ACC112 (cell line): ENCODE data around the gene AJAP1.

ENCODE experiments used
- H2AFZ ChIP-seq: fragments of 200-600 bp; sonication (generic); one replicate; pipeline ENCODE4 v1.6.0; 2017; ENCODE audit warnings: antibody characterized with exemption, low read length; ENCODE audit not compliant: unreplicated experiment
- H3K27ac ChIP-seq: fragments of 200-600 bp; sonication (generic); 2 replicates; pipeline ENCODE4 v1.5.1; 2014; ENCODE audit warnings: low read depth, mild to moderate bottlenecking, antibody characterized with exemption, low read length, moderate library complexity
- H3K27me3 ChIP-seq: fragments of 200-600 bp; sonication (generic); 2 replicates; pipeline ENCODE4 v1.6.1; 2014; ENCODE audit warnings: mild to moderate bottlenecking, antibody characterized with exemption, low read length, moderate library complexity, mixed read lengths; ENCODE audit not compliant: insufficient read depth
- H3K36me3 ChIP-seq: fragments of 200-600 bp; sonication (generic); 2 replicates; pipeline ENCODE4 v1.6.1; 2016; ENCODE audit warnings: mild to moderate bottlenecking, antibody characterized with exemption, low read length, moderate library complexity, mixed read lengths; ENCODE audit not compliant: insufficient read depth
- H3K4me1 ChIP-seq: fragments of 200-600 bp; sonication (generic); one replicate; pipeline ENCODE4 v1.6.1; 2016; ENCODE audit warnings: low read length, mixed read lengths; ENCODE audit not compliant: insufficient read depth, unreplicated experiment, control insufficient read depth
- H3K4me3 ChIP-seq: fragments of 200-600 bp; sonication (generic); 2 replicates; pipeline ENCODE4 v1.5.1; 2014; ENCODE audit warnings: mild to moderate bottlenecking, low read depth, low read length
- H3K79me2 ChIP-seq: fragments of 200-600 bp; sonication (generic); one replicate; pipeline ENCODE4 v1.6.0; 2016; ENCODE audit warnings: low read length; ENCODE audit not compliant: control insufficient read depth, unreplicated experiment, insufficient read depth

AJAP1 gene

GRCh38 chr1:4772294-4773010 lies 118.0 kb downstream of the AJAP1 start:
- Histone ChIP-seq H3K27ac (no peak overlapping the region), H3K4me3 (no peak overlapping the region), H3K79me2 (no peaks in the 10 kb centered on the region), H3K4me1 (no peaks in the 10 kb centered on the region), H3K27me3 (no peaks in the 10 kb centered on the region), H3K36me3 (no peaks in the 10 kb centered on the region), H2AFZ (no peak overlapping the region)

- no peaks in the 10 kb centered on the region for H3K4me1 ChIP-seq
- H3K79me2 ChIP-seq: no peaks in the 10 kb centered on the region
- no peaks in the 10 kb centered on the region for H3K36me3 ChIP-seq
- H3K27me3 ChIP-seq: no peaks in the 10 kb centered on the region
- H3K4me3 ChIP-seq: no peak overlapping the region
- no peak overlapping the region for H3K27ac ChIP-seq
- H2AFZ ChIP-seq: no peak overlapping the region
Observed at GRCh38 chr1:4773226-4773625, 118.8 kb downstream of the AJAP1 start.

- Histone ChIP-seq H3K4me1 (no peaks in the 10 kb centered on the region), H3K4me3 (no peak overlapping the region), H3K27me3 (no peaks in the 10 kb centered on the region), H3K79me2 (no peaks in the 10 kb centered on the region), H3K36me3 (no peaks in the 10 kb centered on the region), H2AFZ (no peak overlapping the region), H3K27ac (no peak overlapping the region)
Observed at GRCh38 chr1:4775506-4775905, 121.1 kb downstream of the AJAP1 start.

- Histone ChIP-seq H3K79me2 (no peaks in the 10 kb centered on the region), H3K27ac (no peak overlapping the region), H3K4me3 (no peak overlapping the region), H3K27me3 (no peaks in the 10 kb centered on the region), H2AFZ (no peak overlapping the region), H3K36me3 (no peaks in the 10 kb centered on the region), H3K4me1 (no peaks in the 10 kb centered on the region)
Observed at GRCh38 chr1:4778056-4778455, 123.6 kb downstream of the AJAP1 start.

DNA sequence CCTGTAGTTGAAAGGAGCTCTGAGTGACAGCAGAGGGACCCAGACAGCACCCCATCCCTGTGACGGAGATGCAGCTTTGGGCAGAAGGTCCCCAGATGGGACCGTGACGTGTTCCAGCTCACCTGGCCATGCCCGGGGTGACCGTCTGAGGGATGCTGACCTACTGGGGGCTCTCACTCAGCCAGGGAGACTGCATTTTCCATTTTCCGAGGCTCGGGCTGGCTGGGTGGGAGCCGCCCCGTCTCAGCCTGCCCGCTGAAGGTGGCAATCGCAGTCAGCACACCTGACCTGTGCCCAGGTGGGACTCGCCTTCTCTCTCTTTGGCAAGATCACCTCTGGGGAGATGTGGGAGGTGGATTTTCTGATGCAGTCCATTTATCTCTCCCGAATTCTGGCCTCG lies 127.2 kb downstream of the AJAP1 start:
- Histone ChIP-seq H3K36me3 (no peaks in the 10 kb centered on the region), H3K27me3 (no peaks in the 10 kb centered on the region), H2AFZ (no peak overlapping the region), H3K79me2 (no peaks in the 10 kb centered on the region), H3K4me3 (no peak overlapping the region), H3K4me1 (no peaks in the 10 kb centered on the region), H3K27ac (no peak overlapping the region)

DNA sequence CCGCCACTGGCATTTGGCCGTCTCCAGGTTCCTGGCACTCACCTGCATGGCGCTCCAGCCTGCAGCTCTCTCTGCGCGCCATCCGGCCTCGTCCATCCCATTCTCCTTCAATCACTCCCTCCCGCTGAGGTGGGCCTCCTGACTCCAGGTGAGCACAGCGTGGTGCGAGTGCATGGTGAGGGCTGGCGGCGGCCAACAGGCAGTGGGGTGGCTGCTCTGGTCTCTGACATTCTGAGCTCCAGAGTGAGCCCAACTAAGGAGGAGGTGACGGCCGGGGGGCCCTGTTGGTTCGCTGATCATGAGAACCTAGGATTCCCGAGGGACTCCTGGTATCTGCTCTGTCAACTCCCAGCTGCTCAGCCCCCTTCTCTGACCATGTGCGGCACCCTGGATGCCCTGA lies 130.4 kb downstream of the AJAP1 start:
- no peaks in the 10 kb centered on the region for H3K4me1 ChIP-seq

GRCh38 chr1:4786055-4786454 lies 131.6 kb downstream of the AJAP1 start:
- Histone ChIP-seq H3K27me3 (no peaks in the 10 kb centered on the region), H3K27ac (no peak overlapping the region), H3K4me1 (no peaks in the 10 kb centered on the region), H3K79me2 (no peaks in the 10 kb centered on the region), H3K36me3 (no peaks in the 10 kb centered on the region), H3K4me3 (no peak overlapping the region), H2AFZ (no peak overlapping the region)

More for the DNA sequence above, 130.4 kb downstream of the AJAP1 start:
- no peaks in the 10 kb centered on the region for H3K36me3 ChIP-seq
- no peak overlapping the region for H3K27ac ChIP-seq
- H3K27me3 ChIP-seq: no peaks in the 10 kb centered on the region
- H3K79me2 ChIP-seq: no peaks in the 10 kb centered on the region
- H3K4me3 ChIP-seq: no peak overlapping the region
- no peak overlapping the region for H2AFZ ChIP-seq

GRCh38 chr1:4787551-4787950 lies 133.1 kb downstream of the AJAP1 start:
- Histone ChIP-seq H3K79me2 (no peaks in the 10 kb centered on the region), H3K4me1 (no peaks in the 10 kb centered on the region), H3K36me3 (no peaks in the 10 kb centered on the region), H2AFZ (no peak overlapping the region), H3K27ac (no peak overlapping the region), H3K27me3 (no peaks in the 10 kb centered on the region), H3K4me3 (no peak overlapping the region)

DNA sequence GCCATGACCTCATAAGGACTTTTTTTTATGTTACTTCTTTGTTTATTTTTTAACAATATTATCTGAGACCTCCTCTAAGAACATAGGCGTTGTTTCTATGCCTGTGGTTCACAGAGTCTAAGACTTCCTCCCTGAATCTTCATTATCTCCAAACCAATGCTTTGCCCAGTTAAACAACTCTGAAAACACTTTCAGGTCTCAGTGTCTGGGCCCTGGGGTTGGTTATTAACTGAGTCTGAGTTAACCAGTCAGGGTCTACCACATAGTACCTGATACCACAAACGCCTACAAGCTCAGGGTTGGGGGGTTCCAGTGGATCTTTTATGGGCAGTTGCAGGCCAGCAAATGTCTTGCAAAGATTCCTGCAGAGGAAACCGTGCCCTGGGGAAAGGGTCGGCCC lies 138.2 kb downstream of the AJAP1 start:
- no peak overlapping the region for H2AFZ ChIP-seq
- H3K4me3 ChIP-seq: no peak overlapping the region
- no peaks in the 10 kb centered on the region for H3K79me2 ChIP-seq
- no peaks in the 10 kb centered on the region for H3K36me3 ChIP-seq
- no peaks in the 10 kb centered on the region for H3K27me3 ChIP-seq
- no peaks in the 10 kb centered on the region for H3K4me1 ChIP-seq
- H3K27ac ChIP-seq: no peak overlapping the region

- H3K36me3 ChIP-seq: no peaks in the 10 kb centered on the region
Observed at GRCh38 chr1:4794020-4794780, 139.8 kb downstream of the AJAP1 start.

More at GRCh38 chr1:4794020-4794780, 139.8 kb downstream of the AJAP1 start:
- no peaks in the 10 kb centered on the region for H3K27me3 ChIP-seq
- H3K4me1 ChIP-seq: no peaks in the 10 kb centered on the region
- H3K79me2 ChIP-seq: no peaks in the 10 kb centered on the region
- no peak overlapping the region for H3K4me3 ChIP-seq
- no peak overlapping the region for H3K27ac ChIP-seq
- H2AFZ ChIP-seq: no peak overlapping the region
